Stimulated activated CD4-positive, alpha-beta T cell treated with anti-CD3 and anti-CD28 coated beads, TNF-alpha, amount 100 ng/mL, for 4 hours (primary cell): ENCODE results near the gene MIS12.
A peak's percentile ranks its signal among the peaks of the same experiment; 100 is the strongest.

ENCODE experiments used
- DNase-seq, 3 experiments: peaks; one replicate each; pipeline ENCODE4 v3.0.0-alpha.2; 2020; ENCODE audit warnings: low read depth in 3 of 3

Gene MIS12

DNA sequence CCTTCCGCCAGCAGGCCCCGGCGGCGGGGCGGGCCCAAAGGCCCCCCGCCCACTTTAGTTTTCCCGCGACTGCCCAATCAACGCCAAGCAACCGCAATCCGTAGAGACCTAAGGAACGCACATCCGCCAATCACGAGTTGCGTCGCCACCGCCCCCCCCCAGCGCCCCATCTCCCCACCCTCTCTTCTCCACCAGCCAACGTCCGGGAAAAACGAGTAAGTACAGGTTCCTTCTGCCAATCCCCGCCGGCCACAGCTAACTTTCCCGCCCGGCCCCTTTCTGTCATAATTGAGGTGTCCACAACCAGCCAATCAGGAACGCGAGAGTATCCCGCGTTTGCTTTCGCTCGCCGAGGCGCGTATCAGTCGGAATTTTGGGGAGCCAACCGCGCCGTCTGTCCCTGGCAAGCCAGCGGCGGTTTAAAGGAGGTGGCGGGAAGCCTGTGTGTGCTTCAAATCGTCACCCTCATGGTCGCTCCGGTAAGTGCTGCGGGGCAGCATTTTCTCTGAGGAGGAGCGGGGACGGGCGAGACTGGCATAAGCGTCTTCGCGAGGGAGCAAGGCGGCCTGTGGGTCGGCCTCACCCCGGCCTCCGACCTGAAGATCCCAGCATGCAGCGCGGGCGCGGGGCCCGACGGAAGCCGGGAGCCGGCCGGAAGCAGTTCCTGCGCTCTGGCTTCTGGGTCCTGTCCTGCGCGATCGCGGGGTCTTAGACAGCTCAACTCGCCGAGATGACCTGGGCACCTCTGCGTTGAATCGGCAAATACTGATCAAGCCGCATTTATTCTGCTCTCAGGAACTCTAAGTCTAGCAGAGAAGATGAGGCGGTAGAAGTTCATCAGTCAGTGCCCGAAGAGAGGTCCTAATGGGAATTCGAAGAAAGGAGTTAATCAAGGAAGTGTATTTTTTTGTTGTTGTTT, at the start of gene MIS12:
Gene MIS12 (plus strand): TSS at position 361 of the 919 bp plus-strand sequence. CDS start 2,297 bp downstream, outside the sequence.
- DNase-seq, result peak; percentile 85 to 97 (median 94)

DNA sequence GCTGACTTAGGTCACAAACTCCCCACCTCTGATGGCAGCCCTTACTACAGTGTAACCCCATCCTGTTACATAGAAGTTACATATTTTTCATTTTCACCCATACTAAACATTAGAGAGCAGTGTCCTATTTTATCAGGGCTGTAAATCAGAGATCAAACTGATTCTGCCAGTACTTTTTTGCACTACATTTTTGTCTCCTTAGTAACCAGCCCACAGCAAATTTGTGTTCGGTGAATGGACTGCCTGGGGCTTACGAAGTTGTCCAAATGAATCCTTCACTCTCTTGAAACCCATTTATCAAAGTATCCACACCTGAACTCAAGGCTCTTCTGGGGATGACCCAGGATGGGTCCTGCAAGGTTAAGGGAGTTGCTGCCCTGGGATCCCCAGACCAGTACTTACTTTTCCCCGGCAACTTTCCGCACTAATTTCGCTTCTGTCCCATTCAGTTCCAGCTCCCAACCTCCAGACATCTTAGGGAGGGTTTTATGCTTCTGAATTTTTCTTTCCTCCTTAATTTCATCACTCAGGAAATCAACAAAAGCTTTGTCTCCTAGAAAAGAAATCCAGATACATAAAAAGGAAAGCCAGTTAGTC, 48.5 kb upstream of the MIS12 start:
- no peak for DNase-seq

- peak; percentile 83 to 88 (median 84) for DNase-seq
Measured at GRCh38 chr17:5438716-5439445, 47.5 kb upstream of the MIS12 start, which contains the start of gene C1QBP. Gene C1QBP, minus strand, starts transcription at chr17:5439155. Its CDS starts 82 bp downstream, at chr17:5439073.

DNA sequence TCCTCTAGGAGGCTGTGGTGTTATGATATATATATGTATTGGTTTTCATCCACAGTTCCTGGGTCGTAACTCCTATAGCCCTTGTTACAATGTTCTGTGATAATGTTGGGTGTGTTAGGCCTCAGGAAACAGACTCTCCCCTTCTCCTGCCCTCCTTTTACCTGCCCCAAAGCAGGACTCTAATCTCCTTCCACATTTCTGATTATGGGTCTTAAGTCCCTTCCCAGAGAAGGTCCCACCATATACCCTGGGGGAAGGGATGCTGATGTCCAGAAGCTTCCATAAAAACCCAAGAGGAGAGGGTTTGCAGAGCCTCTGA, 47.0 kb upstream of the MIS12 start:
- DNase-seq, result no peak

- DNase-seq, result no peak
Measured at GRCh38 chr17:5443728-5444127, 42.6 kb upstream of the MIS12 start.

- no peak for DNase-seq
Measured at GRCh38 chr17:5444209-5444608, 42.2 kb upstream of the MIS12 start.

DNA sequence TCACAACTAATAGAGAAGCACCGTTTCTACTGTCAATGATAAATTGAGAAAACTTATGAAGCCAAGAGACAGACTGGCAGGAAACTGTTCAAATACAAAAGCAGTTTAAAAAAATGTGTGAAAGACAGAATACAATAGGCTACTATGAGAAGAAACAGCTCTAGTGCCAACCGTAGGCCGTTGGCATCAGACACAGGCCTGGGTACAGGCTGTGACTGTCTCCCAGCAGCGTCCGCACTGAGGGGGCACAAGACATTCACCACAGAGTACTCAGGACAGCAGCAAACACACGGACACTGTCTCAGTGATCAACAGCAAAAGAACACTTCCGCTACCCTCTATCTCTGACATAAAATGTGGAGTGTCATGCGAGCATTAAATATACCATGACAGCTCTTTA, 39.6 kb upstream of the MIS12 start:
- no peak for DNase-seq

DNA sequence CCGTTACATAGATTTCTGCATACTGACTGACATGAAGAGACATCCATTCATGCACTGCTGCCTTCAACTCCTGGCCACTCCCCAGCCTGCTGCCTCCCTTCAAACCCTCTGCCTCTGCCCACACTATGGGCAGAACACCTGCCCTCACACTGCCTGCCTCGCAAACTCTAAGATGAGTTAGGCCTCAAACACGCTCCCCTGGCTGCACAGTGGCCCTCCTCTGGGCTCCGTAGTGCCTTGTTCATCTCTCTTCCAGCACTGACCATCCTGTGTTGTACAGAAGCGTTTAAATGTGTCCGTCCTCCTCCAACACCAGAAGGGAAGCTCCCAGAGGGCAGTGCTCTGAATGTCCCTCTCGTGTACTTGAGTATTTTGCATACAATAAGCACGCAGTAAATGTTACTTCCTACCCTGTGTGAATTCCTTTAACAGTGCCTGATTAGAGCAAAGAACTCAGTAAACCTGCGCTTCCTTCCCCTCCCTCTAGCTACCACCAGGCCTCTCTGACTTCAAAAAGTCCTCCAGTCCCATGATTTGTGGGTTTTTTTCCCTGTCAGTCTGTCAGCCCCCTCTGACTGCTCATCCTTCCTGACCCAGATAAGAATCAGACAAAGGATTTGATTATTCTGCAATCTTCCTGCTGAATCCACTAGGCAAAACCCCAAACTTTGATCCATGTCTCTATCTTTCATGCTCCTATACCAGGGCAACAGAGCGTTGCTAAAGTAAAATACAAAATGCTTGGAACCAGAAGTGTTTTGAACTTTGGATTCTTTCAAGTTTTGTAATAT, 21.5 kb upstream of the MIS12 start:
- no peak for DNase-seq

GRCh38 chr17:5466295-5466694, 20.1 kb upstream of the MIS12 start:
- DNase-seq, result no peak

GRCh38 chr17:5467416-5467815, 18.9 kb upstream of the MIS12 start:
- DNase-seq, result no peak

DNA sequence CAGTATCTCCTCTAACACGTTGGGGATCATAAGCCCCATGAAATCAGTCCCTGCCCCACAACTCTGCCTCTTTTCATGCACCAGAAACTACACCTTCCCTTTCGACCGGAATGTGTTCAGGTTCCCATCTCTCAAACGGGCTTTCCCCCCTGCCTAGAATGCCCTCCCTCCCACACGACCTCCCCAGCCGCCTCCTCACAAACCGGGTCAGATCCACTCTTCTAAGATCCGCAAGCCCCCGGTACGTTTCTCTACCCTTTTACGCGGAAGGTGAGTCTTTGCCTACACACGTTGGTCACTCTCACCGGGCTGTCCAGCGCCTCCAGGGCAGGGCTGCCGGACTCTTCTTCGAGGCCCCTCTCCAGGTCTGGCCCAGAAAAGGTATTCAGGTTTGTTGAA, 18.3 kb upstream of the MIS12 start:
- peak in 2 of 3 experiments; percentile 10 to 26 for DNase-seq

GRCh38 chr17:5472511-5472910, 13.9 kb upstream of the MIS12 start:
- no peak for DNase-seq

GRCh38 chr17:5473906-5474305, 12.5 kb upstream of the MIS12 start:
- DNase-seq, result no peak

DNA sequence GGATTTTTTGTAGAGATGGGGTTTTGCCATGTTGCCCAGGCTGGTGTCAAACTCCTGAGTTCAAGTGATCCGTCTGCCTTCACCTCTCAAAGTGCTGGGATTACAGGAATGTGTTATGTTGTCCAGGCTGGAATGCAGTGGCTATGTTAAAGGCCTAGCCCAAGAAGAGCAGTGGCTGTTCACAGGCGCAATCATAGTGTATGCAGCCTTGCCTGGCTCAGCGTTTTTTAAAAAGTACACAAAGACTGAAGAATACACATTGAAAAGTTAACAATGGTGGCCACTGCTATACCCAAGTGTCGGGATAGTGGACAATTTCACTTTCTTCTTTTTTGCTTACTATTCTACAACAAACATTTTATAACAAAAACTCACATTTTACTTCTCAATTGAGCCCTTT, 7.4 kb upstream of the MIS12 start:
- no peak for DNase-seq

GRCh38 chr17:5480962-5481361, 5.4 kb upstream of the MIS12 start:
- DNase-seq, result no peak

- DNase-seq, result no peak
Measured at GRCh38 chr17:5481451-5481850, 4.9 kb upstream of the MIS12 start.

DNA sequence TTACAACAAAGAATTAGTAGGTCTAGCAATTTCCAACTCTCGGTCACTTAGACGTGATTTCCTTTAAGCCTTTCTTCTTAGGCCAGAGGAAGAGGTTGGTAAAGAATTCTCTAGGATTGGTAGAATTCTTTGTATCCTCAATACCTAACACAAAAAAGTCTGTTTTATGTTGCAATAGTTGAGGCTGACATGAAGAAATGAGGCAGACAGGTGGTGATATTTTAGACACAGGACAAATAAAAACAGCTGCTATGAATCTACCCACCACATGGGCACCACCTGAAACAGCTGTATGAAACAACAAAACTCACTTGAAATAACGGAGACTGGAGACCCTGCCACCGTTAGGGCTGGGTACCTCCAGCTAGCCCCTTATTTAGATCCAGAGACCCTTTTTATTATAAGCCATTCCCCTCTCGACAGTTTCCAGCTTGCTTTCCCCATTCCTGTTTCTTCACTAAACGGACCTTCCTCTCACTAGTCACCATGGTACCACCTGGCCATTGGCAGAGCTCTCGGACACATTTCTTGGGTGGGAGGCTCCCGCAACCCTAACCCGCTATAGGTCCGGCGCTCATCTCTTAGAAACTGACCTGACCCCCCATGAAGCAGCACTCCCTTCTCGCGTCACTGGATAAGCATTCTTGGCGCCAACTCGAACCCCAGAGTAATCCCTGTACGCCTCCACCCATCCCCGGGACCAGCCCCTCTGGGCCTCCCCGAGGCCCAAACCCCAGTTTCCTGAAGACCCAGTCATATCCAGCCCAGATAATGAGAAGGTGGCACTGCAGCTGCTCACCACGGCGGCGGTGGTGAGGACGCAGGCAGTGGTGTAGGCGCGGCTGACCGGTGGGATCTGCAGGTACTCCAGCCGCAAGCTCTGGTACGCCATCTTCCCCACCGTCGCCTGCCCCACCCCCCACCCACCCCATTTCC, 828 bp upstream of the MIS12 start, which contains the start of gene DERL2:
Gene DERL2 (minus strand): TSS at position 909 of the 936 bp plus-strand sequence. CDS start 17 bp downstream, at position 892.
- DNase-seq, result no peak

DNA sequence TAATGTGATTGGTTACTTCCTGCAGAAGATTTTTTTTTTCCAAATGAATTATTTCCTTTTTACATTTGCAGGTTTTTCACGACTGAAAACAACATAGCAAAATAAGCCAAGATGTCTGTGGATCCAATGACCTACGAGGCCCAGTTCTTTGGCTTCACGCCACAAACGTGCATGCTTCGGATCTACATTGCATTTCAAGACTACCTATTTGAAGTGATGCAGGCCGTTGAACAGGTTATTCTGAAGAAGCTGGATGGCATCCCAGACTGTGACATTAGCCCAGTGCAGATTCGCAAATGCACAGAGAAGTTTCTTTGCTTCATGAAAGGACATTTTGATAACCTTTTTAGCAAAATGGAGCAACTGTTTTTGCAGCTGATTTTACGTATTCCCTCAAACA, 2.4 kb downstream of the MIS12 start:
- no peak for DNase-seq

DNA sequence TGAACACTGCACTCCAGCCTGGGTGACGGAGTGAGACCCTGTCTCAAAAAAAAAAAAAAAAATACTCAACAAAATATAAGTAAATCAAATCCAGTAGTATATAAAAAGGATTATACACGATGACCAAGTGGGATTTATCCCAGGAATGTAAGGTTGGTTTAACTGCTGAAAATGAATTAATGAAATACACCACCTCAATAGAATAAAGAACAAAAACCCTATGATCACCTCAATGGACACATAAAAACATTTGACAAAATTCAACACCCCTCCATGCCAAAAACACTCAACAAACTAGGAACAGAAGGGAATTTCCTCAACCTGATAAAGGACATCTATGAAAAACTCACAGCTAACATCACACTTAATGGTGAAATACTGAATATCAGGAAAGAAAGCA, 6.6 kb downstream of the MIS12 start:
- DNase-seq, result no peak

- no peak for DNase-seq
Measured at GRCh38 chr17:5499476-5500231, 13.3 kb downstream of the MIS12 start.
